Prostate gland (tissue), 2 donors: ENCODE results near the gene STK26.

Experiments
- POLR2A ChIP-seq: fragments of 450-650 bp; IDR thresholded peaks from one replicate; pipeline ENCODE4 v1.6.1; 2016; ENCODE audit warnings: antibody characterized with exemption, mild to moderate bottlenecking
- POLR2AphosphoS5 ChIP-seq: sonication (generic); formaldehyde crosslinking; IDR thresholded peaks from one replicate; pipeline ENCODE4 v1.6.1; 2017; ENCODE audit warnings: antibody characterized with exemption
- TF ChIP-seq, protein P1 (sequence below), 4 experiments: fragments of 200-600 bp in 2 of 4; fragments of 450-650 bp in 2 of 4; sonication (generic) in 2 of 4; IDR thresholded peaks; 1 replicate in 3 of 4; 2 replicates in 1 of 4; pipeline ENCODE4 v1.5.1; 2016 to 2019; ENCODE audit warnings: antibody characterized with exemption in 4 of 4, mild to moderate bottlenecking in 2 of 4, moderate library complexity in 2 of 4

DNA sequence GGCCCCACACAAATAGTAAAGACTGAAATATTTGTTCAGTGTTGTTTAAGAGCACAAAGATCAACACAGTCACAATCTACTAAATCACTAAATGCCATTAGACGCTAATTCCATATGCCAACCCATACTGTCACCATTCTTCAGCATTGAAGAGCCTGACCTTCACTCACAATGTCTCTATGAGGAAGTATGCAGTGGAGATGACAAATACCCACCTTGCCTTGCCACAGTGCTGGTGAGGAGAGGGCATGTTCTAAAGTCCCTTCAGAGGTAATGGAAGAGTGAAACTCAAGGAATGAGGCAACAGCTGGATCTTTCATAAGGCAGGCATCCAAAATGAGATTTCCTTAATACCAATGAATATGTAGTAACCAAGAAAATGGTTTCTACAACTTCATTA lies 54.3 kb downstream of the STK26 start:
- TF ChIP-seq, protein P1, sequence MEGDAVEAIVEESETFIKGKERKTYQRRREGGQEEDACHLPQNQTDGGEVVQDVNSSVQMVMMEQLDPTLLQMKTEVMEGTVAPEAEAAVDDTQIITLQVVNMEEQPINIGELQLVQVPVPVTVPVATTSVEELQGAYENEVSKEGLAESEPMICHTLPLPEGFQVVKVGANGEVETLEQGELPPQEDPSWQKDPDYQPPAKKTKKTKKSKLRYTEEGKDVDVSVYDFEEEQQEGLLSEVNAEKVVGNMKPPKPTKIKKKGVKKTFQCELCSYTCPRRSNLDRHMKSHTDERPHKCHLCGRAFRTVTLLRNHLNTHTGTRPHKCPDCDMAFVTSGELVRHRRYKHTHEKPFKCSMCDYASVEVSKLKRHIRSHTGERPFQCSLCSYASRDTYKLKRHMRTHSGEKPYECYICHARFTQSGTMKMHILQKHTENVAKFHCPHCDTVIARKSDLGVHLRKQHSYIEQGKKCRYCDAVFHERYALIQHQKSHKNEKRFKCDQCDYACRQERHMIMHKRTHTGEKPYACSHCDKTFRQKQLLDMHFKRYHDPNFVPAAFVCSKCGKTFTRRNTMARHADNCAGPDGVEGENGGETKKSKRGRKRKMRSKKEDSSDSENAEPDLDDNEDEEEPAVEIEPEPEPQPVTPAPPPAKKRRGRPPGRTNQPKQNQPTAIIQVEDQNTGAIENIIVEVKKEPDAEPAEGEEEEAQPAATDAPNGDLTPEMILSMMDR (IDR thresholded peaks at IDR 0.05), result no peak
- TF ChIP-seq POLR2A, result no peak
- no peak for TF ChIP-seq POLR2AphosphoS5
